ENCODE results near the gene DAGLA. TPM values are rescaled to one million over a fixed set of nuclear protein-coding genes. Genes with fewer than 3 reads are reported as not detected.

The DAGLA gene
- total and polyA plus RNA-seq, 3 donors from 2014 or later = 5.1 to 8.3 (median 7.1) TPM

DNA sequence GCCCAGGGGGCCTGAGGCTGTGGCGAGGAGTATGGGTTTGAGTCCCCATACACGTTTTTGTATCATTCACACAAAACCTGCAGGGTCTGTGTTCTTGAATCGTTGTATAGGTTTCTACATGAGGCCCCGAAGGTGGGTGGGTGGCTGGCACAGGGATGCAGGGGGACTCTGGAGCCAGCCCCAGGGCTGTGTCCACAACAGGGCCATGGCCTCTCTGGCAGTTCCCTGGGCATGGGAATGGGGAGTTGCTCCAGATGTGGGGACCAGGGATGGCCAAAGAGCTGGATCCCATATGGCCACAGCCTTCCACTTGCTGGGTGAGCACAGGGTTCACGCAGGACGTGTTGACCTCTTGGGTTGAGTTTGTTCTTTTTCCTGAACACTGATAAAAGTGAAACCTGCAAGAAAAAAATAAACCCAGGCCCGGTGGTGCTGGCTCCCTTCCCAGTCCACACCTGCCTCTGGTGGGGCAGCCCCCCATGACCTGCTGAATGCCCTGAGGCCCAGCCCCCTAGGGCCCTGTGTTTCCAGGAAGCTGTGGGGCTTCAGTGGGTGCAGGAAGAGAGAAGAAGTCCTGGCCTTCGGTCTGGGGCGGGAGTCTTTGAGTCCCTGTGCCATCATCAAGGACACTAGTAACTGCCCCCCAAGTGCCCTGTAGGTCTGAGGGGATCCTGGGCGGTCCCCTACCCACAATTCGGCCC, 88.3 kb downstream of the DAGLA start:
- peaks cover 20% of the 10 kb centered on the region for H3K4me1 ChIP-seq
- TF ChIP-seq, protein P1, sequence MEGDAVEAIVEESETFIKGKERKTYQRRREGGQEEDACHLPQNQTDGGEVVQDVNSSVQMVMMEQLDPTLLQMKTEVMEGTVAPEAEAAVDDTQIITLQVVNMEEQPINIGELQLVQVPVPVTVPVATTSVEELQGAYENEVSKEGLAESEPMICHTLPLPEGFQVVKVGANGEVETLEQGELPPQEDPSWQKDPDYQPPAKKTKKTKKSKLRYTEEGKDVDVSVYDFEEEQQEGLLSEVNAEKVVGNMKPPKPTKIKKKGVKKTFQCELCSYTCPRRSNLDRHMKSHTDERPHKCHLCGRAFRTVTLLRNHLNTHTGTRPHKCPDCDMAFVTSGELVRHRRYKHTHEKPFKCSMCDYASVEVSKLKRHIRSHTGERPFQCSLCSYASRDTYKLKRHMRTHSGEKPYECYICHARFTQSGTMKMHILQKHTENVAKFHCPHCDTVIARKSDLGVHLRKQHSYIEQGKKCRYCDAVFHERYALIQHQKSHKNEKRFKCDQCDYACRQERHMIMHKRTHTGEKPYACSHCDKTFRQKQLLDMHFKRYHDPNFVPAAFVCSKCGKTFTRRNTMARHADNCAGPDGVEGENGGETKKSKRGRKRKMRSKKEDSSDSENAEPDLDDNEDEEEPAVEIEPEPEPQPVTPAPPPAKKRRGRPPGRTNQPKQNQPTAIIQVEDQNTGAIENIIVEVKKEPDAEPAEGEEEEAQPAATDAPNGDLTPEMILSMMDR (IDR thresholded peaks at IDR 0.05) = no peak
- no peak for TF ChIP-seq POLR2A (IDR thresholded peaks at IDR 0.05)
- no peak overlapping the region for H3K4me3 ChIP-seq
- H3K36me3 ChIP-seq (ENCODE audit: low read depth, missing control alignments) = no peaks in the 10 kb centered on the region
- no peak for DNase-seq
- H3K27ac ChIP-seq = no peak overlapping the region
- no peaks in the 10 kb centered on the region for H3K27me3 ChIP-seq
- 55 to 65% methylated on average over 7 to 11 of the region's 11 CpGs for WGBS, 2 donors
- intact Hi-C loops (cut with DNase I; ENCODE audit: low total_unique reads) = no loop called here
- H3K9me3 ChIP-seq = no peaks in the 10 kb centered on the region

DNA sequence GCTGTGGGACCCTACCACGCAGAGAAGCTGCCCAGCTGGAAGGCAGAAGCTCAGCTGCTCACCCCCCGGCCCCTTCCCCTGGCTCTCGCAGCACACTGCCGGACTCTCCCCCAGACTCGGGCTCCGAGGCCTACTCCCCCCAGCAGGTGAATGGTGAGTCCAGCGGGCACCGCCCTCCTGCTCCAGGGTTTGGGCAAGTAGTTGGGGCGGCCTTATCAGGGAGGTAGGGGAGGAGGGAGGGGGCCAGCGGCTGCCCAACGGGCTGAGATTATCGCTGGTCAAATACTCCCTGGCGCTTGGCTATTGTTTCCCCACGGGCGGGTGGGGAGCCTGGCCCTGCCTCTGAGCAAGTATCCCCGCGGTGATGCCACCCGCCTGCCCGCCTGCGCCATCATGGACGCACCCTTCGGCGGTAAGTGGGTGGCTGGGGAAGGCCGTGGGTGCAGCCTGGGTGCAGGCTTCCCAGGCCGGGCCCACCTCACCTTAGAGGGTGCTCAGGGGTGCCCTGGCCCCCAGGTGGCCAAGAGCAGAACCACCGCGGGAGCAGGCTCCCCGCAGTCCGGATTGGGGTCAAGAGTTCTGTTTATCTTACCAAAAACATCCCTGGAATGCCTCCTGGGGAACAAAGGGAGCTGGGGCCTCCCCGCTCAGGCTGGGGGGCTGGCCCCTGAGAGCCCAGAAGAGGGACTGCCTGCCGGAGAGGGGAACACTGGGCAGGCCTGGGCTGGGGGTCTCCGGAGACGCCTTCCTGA, 89.2 kb downstream of the DAGLA start:
- Histone ChIP-seq H3K4me3 (no peak overlapping the region), H3K36me3 (ENCODE audit: low read depth, missing control alignments) (no peaks in the 10 kb centered on the region), H3K27ac (no peak overlapping the region), H3K27me3 (no peaks in the 10 kb centered on the region), H3K9me3 (no peaks in the 10 kb centered on the region), H3K4me1 (peaks cover 20% of the 10 kb centered on the region)
- TF ChIP-seq, protein P1 (IDR thresholded peaks at IDR 0.05) = no peak
- TF ChIP-seq POLR2A (IDR thresholded peaks at IDR 0.05) = no peak
- DNase-seq = no peak
- 59 to 60% methylated on average over 5 to 33 of the region's 33 CpGs for WGBS, 2 donors
- intact Hi-C loops (cut with DNase I; ENCODE audit: low total_unique reads) = no loop called here

DNA sequence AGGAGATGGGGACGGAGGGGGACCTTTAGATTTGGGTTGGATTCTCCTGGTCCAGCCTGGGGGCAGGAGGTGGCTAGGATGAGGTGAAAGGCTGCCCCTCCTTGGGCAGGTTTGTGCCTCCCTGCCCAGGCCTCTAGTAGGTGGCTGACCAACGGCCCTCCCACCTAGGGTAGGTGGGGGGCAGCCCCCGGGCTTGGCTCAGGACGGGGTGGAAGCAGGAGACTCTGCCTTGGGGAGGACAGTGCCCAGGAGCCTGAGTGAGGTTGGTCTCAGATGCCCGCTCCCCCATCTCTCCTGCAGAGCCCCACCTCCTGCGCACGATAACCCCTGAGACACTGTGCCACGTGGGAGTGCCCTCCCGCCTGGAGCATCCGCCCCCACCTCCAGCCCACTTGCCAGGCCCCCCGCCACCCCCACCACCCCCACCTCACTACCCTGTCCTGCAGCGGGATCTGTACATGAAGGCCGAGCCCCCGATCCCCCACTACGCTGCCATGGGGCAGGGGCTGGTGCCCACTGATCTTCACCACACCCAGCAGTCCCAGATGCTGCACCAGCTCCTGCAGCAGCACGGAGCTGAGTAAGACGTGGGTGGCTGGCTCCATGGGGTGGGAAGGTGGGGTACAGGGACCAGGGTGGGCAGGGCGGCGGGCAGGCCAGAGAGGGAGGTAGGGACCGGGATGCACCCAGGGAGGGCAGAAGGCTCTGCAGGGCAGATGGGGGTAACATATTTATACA, 89.9 kb downstream of the DAGLA start:
- intact Hi-C loops (cut with DNase I; ENCODE audit: low total_unique reads) = no loop called here
- 80 to 89% methylated on average over 13 to 20 of the region's 20 CpGs for WGBS, 2 donors

DNA sequence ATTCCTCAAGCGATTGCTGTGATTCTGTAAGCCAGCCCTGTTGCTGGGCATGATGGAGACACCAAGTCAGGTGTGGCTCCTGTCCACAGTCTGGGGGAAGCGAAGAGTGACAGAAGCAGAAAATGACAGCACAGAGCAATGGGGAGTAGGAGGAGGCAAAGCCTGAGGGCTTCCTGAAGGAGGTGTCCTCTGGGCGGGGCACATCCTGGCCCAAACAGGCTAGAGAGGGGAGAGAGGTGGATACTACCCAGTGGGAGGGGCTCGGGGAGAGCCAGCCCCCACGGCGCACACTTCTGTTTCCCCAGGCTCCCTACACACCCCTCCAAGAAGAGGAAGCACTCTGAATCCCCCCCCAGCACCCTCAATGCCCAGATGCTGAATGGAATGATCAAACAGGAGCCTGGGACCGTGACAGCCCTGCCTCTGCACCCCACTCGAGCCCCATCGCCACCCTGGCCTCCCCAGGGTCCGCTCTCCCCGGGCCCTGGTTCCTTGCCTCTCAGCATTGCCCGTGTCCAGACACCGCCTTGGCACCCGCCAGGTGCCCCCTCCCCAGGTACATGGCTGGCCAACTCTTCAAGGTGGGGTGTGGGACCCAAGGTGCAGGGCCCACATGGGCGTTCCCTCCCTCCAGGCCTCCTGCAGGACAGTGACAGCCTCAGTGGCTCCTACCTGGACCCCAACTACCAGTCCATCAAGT, 91.2 kb downstream of the DAGLA start:
- H3K36me3 ChIP-seq (ENCODE audit: low read depth, missing control alignments) = no peaks in the 10 kb centered on the region
- intact Hi-C loops (cut with DNase I; ENCODE audit: low total_unique reads) = no loop called here
- H3K9me3 ChIP-seq = no peaks in the 10 kb centered on the region
- no peak for DNase-seq
- no peak overlapping the region for H3K27ac ChIP-seq
- H3K4me1 ChIP-seq = peaks cover 15% of the 10 kb centered on the region
- H3K27me3 ChIP-seq = no peaks in the 10 kb centered on the region
- no peak overlapping the region for H3K4me3 ChIP-seq
- WGBS, 2 donors = 87 to 88% methylated on average over 6 to 15 of the region's 15 CpGs
- TF ChIP-seq, protein P1 (IDR thresholded peaks at IDR 0.05) = no peak
- TF ChIP-seq POLR2A (IDR thresholded peaks at IDR 0.05) = no peak

More for the DNA sequence above, 89.9 kb downstream of the DAGLA start:
- no peaks in the 10 kb centered on the region for H3K36me3 ChIP-seq (ENCODE audit: low read depth, missing control alignments)
- H3K27me3 ChIP-seq = no peaks in the 10 kb centered on the region
- no peak for DNase-seq
- H3K4me1 ChIP-seq = peaks cover 13% of the 10 kb centered on the region
- no peak overlapping the region for H3K4me3 ChIP-seq
- no peak overlapping the region for H3K27ac ChIP-seq
- TF ChIP-seq, protein P1 (IDR thresholded peaks at IDR 0.05) = no peak
- no peak for TF ChIP-seq POLR2A (IDR thresholded peaks at IDR 0.05)
- H3K9me3 ChIP-seq = no peaks in the 10 kb centered on the region
